K562 (cell line): ENCODE results near the gene FGFBP3. TPM values are rescaled to one million over a fixed set of nuclear protein-coding genes. Genes with fewer than 3 reads are reported as not detected.

ENCODE experiments used
- ATAC-seq: fragments of 200-7000 bp; cut with Tn5 transposase; 3 replicates; pipeline ENCODE4 v1.9.1; 2020; ENCODE audit warnings: moderate library complexity
- BruUV-seq: library from RNA; stranded (reverse); fragments of 400-500 nt; replicated peaks from 2 replicates; lab custom pipeline; 2021; lab: Mats Ljungman, UMichigan
- CTCF ChIA-PET: fragments of 300-600 bp; formaldehyde crosslinking; extraction: SDS; loops from one replicate; lab custom pipeline; 2021; ENCODE audit warnings: low intra/inter-chr PET ratio; lab: Yijun Ruan, JAX
- POLR2A ChIA-PET: fragments of 300-600, 350-650 bp; sonication (Branson Sonifier 250); formaldehyde crosslinking; extraction: SDS; loops from one replicate; lab custom pipeline; 2021; ENCODE audit warnings: antibody characterized with exemption, inconsistent platforms; lab: Yijun Ruan, JAX
- DNase-seq, 4 experiments: peaks; one replicate each; pipeline versions ENCODE4 v3.0.0 to v3.0.0-alpha.2; 2011 to 2018; ENCODE audit warnings: low spot score in 3 of 4, mixed read lengths in 3 of 4; ENCODE audit errors: extremely low read depth in 1 of 4
- FAIRE-seq: peaks from 2 replicates; lab custom pipeline; 2011; peaks lifted over from hg19 to GRCh38; lab: Jason Lieb, UNC
- H2AFZ ChIP-seq: 2 replicates; pipeline ENCODE4 v1.6.0; 2011; ENCODE audit warnings: low read depth, low read length, control low read depth, inconsistent platforms
- H3K27ac ChIP-seq: fragments of 200-600 bp; 3 replicates; pipeline ENCODE4 v1.8.0; 2011; ENCODE audit warnings: low read depth, mild to moderate bottlenecking, control low read depth, inconsistent platforms, low read length, moderate library complexity, mixed read lengths; ENCODE audit errors: extremely low read depth
- H3K27me3 ChIP-seq, 2 experiments: fragments of 300-600 bp in 1 of 2; 2 replicates in 1 of 2; 3 replicates in 1 of 2; pipeline versions ENCODE4 v1.6.0 to v1.8.0; 2011; ENCODE audit warnings: inconsistent platforms in 2 of 2, low read length in 2 of 2, mild to moderate bottlenecking in 1 of 2, mixed read lengths in 1 of 2, moderate library complexity in 1 of 2; ENCODE audit not compliant: control insufficient read depth in 2 of 2, insufficient read depth in 2 of 2
- H3K36me3 ChIP-seq: fragments of 300-600 bp; 3 replicates; pipeline ENCODE4 v1.8.0; 2011; ENCODE audit warnings: mild to moderate bottlenecking, low read length, inconsistent platforms; ENCODE audit not compliant: control insufficient read depth, insufficient read depth
- H3K4me1 ChIP-seq, 2 experiments: fragments of 200-600 bp in 1 of 2; replicated peaks in 1 of 2; 2 replicates in 1 of 2; 3 replicates in 1 of 2; pipeline versions ENCODE4 v1.5.1 to v1.8.0; 2011; ENCODE audit warnings: inconsistent platforms in 2 of 2, low read length in 2 of 2, mild to moderate bottlenecking in 1 of 2, mixed read lengths in 1 of 2, moderate library complexity in 1 of 2; ENCODE audit not compliant: control insufficient read depth in 2 of 2, insufficient read depth in 2 of 2
- H3K4me2 ChIP-seq: 2 replicates; pipeline ENCODE4 v1.6.1; 2011; ENCODE audit warnings: low read length, control low read depth, inconsistent platforms, mixed read lengths; ENCODE audit not compliant: insufficient read depth
- H3K4me3 ChIP-seq: fragments of 200-600 bp; sonication (generic), shearing (Covaris generic); 2 replicates; pipeline ENCODE4 v1.5.1; 2016; ENCODE audit warnings: control low read depth, inconsistent platforms
- H3K79me2 ChIP-seq: fragments of 200-600 bp; 3 replicates; pipeline ENCODE4 v1.8.0; 2011; ENCODE audit warnings: low read length, inconsistent platforms; ENCODE audit not compliant: control insufficient read depth, insufficient read depth
- H3K9ac ChIP-seq, 2 experiments: 2 replicates each; pipeline versions ENCODE4 v1.6.0 to v1.6.1; 2011; ENCODE audit warnings: low read depth in 2 of 2, low read length in 2 of 2, control low read depth in 1 of 2, inconsistent platforms in 1 of 2, mild to moderate bottlenecking in 1 of 2, mixed read lengths in 1 of 2; ENCODE audit not compliant: insufficient read depth in 1 of 2
- H3K9me1 ChIP-seq: one replicate; pipeline ENCODE4 v1.6.0; 2011; ENCODE audit warnings: inconsistent platforms, mild to moderate bottlenecking, low read length, moderate library complexity; ENCODE audit not compliant: control insufficient read depth, insufficient read depth
- H3K9me3 ChIP-seq: replicated peaks from 2 replicates; pipeline ENCODE4 v1.5.1; 2011; ENCODE audit warnings: low read depth, low read length, inconsistent platforms; ENCODE audit not compliant: control insufficient read depth, insufficient read depth
- H4K20me1 ChIP-seq: replicated peaks from 2 replicates; pipeline ENCODE4 v1.6.1; 2011; ENCODE audit warnings: low read length, inconsistent platforms, mixed read lengths; ENCODE audit not compliant: control insufficient read depth, insufficient read depth
- CLOCK ChIP-seq: fragments of 250-450 bp; sonication (Bioruptor Pico); IDR thresholded peaks from 2 replicates; pipeline ENCODE4 v1.4.0; 2020; ENCODE audit warnings: mild to moderate bottlenecking, moderate library complexity, borderline replicate concordance
- DEAF1 ChIP-seq: fragments of 450-650 bp; formaldehyde crosslinking; IDR thresholded peaks from 2 replicates; pipeline ENCODE4 v1.4.0; 2020; ENCODE audit warnings: mild to moderate bottlenecking, moderate library complexity
- EWSR1 ChIP-seq: fragments of 450-650 bp; IDR thresholded peaks from 2 replicates; pipeline ENCODE4 v1.6.1; 2018; ENCODE audit warnings: borderline replicate concordance, mild to moderate bottlenecking, low read depth, moderate library complexity; ENCODE audit not compliant: partially characterized antibody
- FOXP1 ChIP-seq: sonication (generic); formaldehyde crosslinking; IDR thresholded peaks from 2 replicates; pipeline ENCODE4 v1.8.0; 2022; ENCODE audit warnings: mild to moderate bottlenecking, missing genetic modification reagents
- KAT7 ChIP-seq: sonication (generic); formaldehyde crosslinking; IDR thresholded peaks from 2 replicates; pipeline ENCODE4 v1.8.0; 2022; ENCODE audit warnings: missing genetic modification reagents, mild to moderate bottlenecking, borderline replicate concordance
- MEIS2 ChIP-seq: fragments of 450-650 bp; IDR thresholded peaks from 2 replicates; pipeline ENCODE4 v1.6.1; 2014; ENCODE audit warnings: mild to moderate bottlenecking; ENCODE audit not compliant: partially characterized antibody
- NCOA6 ChIP-seq: fragments of 450-650 bp; IDR thresholded peaks from 2 replicates; pipeline ENCODE4 v1.6.1; 2017; ENCODE audit warnings: mild to moderate bottlenecking
- TEAD4 ChIP-seq, 2 experiments: sonication (generic) in 1 of 2; formaldehyde crosslinking in 1 of 2; IDR thresholded peaks; 2 replicates each; pipeline versions ENCODE4 v1.6.1 to v1.8.0; 2012 to 2022; ENCODE audit warnings: borderline replicate concordance in 1 of 2, inconsistent platforms in 1 of 2, low read length in 1 of 2, mild to moderate bottlenecking in 1 of 2, missing genetic modification reagents in 1 of 2
- WGBS: fragments of 100-300 bp; shearing (Covaris generic); methylation state at CpG from one replicate; pipeline ENCODE4 v1.1.6; 2016; ENCODE audit warnings: low coverage, mixed read lengths; ENCODE audit not compliant: insufficient coverage; ENCODE audit errors: missing lambda C conversion rate; 5-methylcytosine and 5-hydroxymethylcytosine counted together
- in situ Hi-C: fragments of 300-500 bp; cut with MboI; formaldehyde crosslinking; loops from 4 replicates; pipeline ENCODE4 v1.15.0; 2018; ENCODE audit warnings: inconsistent platforms, mixed read lengths
- intact Hi-C: fragments of 100-400 bp; cut with micrococcal nuclease; formaldehyde crosslinking; loops from 2 replicates; pipeline ENCODE4 v1.14.2; 2022
- polyA plus RNA-seq, 8 experiments: library from polyadenylated mRNA; depleted of rRNA in 4 of 8; stranded (reverse) in 5 of 8; unstranded in 3 of 8; fragments of >200 nt; fragmentation: Nextera tagmentation in 2 of 8; fragmentation: Illumina TruSeq in 1 of 8; extraction: Ambion mirVana in 2 of 8; extraction: Trizol in 1 of 8; gene quantifications; 2 replicates each; pipeline versions ENCODE4 v1.2.1 to v1.2.3, GENCODE V29; 2011 to 2014; ENCODE audit warnings: inconsistent platforms in 1 of 8, missing spikeins in 1 of 8
- total RNA-seq, 7 experiments: library from RNA; depleted of rRNA in 6 of 7; stranded (reverse); fragments of >200 nt in 6 of 7; fragmentation: Illumina TruSeq in 2 of 7; extraction: Trizol in 2 of 7; gene quantifications; 2 replicates each; pipeline versions ENCODE4 v1.2.1 to v1.2.3, GENCODE V29; 2011 to 2021; ENCODE audit warnings: low replicate concordance in 1 of 7

Gene FGFBP3
- total and polyA plus RNA-seq, 9 of the 15 experiments (the other 6 are each of a cell fraction or from before 2014, with no cell fraction given): 0.58 to 3.0 (median 1.5) TPM

- DNase-seq (no peak), FAIRE-seq (no peak)
- Histone ChIP-seq H3K4me2 (peak overlapping the region; percentile 81), H3K4me3 (peak overlapping the region; percentile 74), H3K9me1 (no peaks in the 10 kb centered on the region)
- 0 out of 2 replicates have a peak, but pooled peaks have one; percentile 74 for TF ChIP-seq NCOA6
- TF ChIP-seq MEIS2: no peak
- no peak for TF ChIP-seq EWSR1
- TF ChIP-seq, all 486 proteins: peak for 1
- Histone ChIP-seq H3K9me3 (no peaks in the 10 kb centered on the region), H2AFZ (peak overlapping the region; percentile 95), H3K27ac (peak overlapping the region; percentile 50; the same call in 1 of the 3 replicates), H3K79me2 (peaks cover 7% of the 10 kb centered on the region; the same call in 1 of the 3 replicates), H3K27me3 (no peaks in the 10 kb centered on the region), H4K20me1 (no peaks in the 10 kb centered on the region), H3K9ac (peak overlapping the region; percentile 65 to 91), H3K36me3 (no peaks in the 10 kb centered on the region), H3K4me1 (peaks cover 0 to 10% of the 10 kb centered on the region in 2 experiments; a peak in 2 of 5 replicates)
- ChIA-PET CTCF (interaction anchor here (1.0 kb wide), 1 partner anchor 415 kb away, joined by 4 read pairs; no protein-coding TSS in a partner anchor), POLR2A (interaction anchor here (0.6 to 1.5 kb wide), 3 partner anchors 13 to 657 kb away, joined by 3 to 5 read pairs (median 4); no protein-coding TSS in a partner anchor)
- WGBS: 2% methylated on average over 15 of the region's 18 CpGs
- in situ Hi-C loops (loop anchor here (25.0 kb wide), 2 partner anchors 621 to 996 kb away; partner anchors contain the start of gene ANKRD1), intact Hi-C loops (loop anchor here (2.0 to 10.0 kb wide), 3 partner anchors 41 to 523 kb away; no protein-coding TSS in a partner anchor)
- BruUV-seq: no TSS peak
- peak; percentile 16 for ATAC-seq
These were observed 1.4 kb downstream of the FGFBP3 start for GRCh38 chr10:91907914-91908336.

- Histone ChIP-seq H3K79me2 (peaks cover 7% of the 10 kb centered on the region; the same call in 1 of the 3 replicates), H3K27ac (no peak overlapping the region), H3K27me3 (no peaks in the 10 kb centered on the region), H3K4me1 (peaks cover 4 to 10% of the 10 kb centered on the region in 2 experiments), H3K4me3 (no peak overlapping the region), H3K4me2 (no peak overlapping the region), H3K9me3 (no peaks in the 10 kb centered on the region), H4K20me1 (no peaks in the 10 kb centered on the region), H3K36me3 (no peaks in the 10 kb centered on the region), H2AFZ (no peak overlapping the region), H3K9ac (no peak overlapping the region), H3K9me1 (no peaks in the 10 kb centered on the region)
- intact Hi-C loops (loop anchor here (5.0 to 10.0 kb wide), 2 partner anchors 40 to 522 kb away; no protein-coding TSS in a partner anchor), in situ Hi-C loops (loop anchor here (25.0 kb wide), 2 partner anchors 620 to 995 kb away; partner anchors contain the start of gene ANKRD1)
- ChIA-PET CTCF (no interaction called here), POLR2A (interaction anchor here (1.1 kb wide), 1 partner anchor 25 kb away, joined by 3 read pairs; no protein-coding TSS in a partner anchor)
- FAIRE-seq: no peak
- BruUV-seq: no TSS peak
- no peak for ATAC-seq
- no peak for DNase-seq
- WGBS: 63% methylated on average over 4 of the region's 5 CpGs
- TF ChIP-seq EWSR1 (no peak), CLOCK (CRISPR knock-in tag) (no peak), DEAF1 (CRISPR knock-in tag) (no peak), TEAD4 (IDR thresholded peaks at IDR 0.05; ENCODE audit: low read length) (no peak), TEAD4 (CRISPR knock-in tag; IDR thresholded peaks at IDR 0.05; ENCODE audit: borderline replicate concordance) (no peak), KAT7 (CRISPR knock-in tag) (no peak), FOXP1 (CRISPR knock-in tag) (no peak)
These were observed 2.2 kb downstream of the FGFBP3 start for GRCh38 chr10:91907033-91907594.
